ENCODE results near the gene MAP1LC3C. TPM values are rescaled to one million over a fixed set of nuclear protein-coding genes. Genes with fewer than 3 reads are reported as not detected.

The MAP1LC3C gene
- total and polyA plus RNA-seq, 9 of the 15 experiments (the other 6 are each of a cell fraction or from before 2014, with no cell fraction given) = not detected

GRCh38 chr1:241998412-241998921 lies 431 bp downstream of the MAP1LC3C start (continued):
- TF ChIP-seq ATF1 (CRISPR knock-in tag; IDR thresholded peaks at IDR 0.05) (no peak), ATF1 (tag; IDR thresholded peaks at IDR 0.05) (peak; percentile 51), ZNF282 (CRISPR knock-in tag; IDR thresholded peaks at IDR 0.05) (no peak), ZNF561 (CRISPR knock-in tag; conservative IDR thresholded peaks at IDR 0.05) (no peak), CC2D1A (IDR thresholded peaks at IDR 0.05) (peak; percentile 60; the same call in 1 of the 2 replicates), FOXO4 (CRISPR knock-in tag; IDR thresholded peaks at IDR 0.05) (no peak), HNRNPK (IDR thresholded peaks at IDR 0.05; ENCODE audit: low read depth, low read length, poor library complexity, severe bottlenecking) (no peak), GATAD2B (IDR thresholded peaks at IDR 0.05; ENCODE audit: borderline replicate concordance) (no peak), CBX8 (IDR thresholded peaks at IDR 0.05; ENCODE audit: borderline replicate concordance, extremely low read depth, low read depth, low read length, poor library complexity, severe bottlenecking) (no peak), KAT8 (IDR thresholded peaks at IDR 0.05; ENCODE audit: low read depth) (no peak), SETDB1 (IDR thresholded peaks at IDR 0.05; ENCODE audit: low read length) (no peak), PRMT5 (CRISPR knock-in tag; IDR thresholded peaks at IDR 0.05) (no peak), PHB2 (IDR thresholded peaks at IDR 0.05; ENCODE audit: low read depth) (no peak), PKNOX1 (IDR thresholded peaks at IDR 0.05) (peak; percentile 73), RAD21 (CRISPR knock-in tag; conservative IDR thresholded peaks at IDR 0.05 in 1 of 2, IDR thresholded peaks at IDR 0.05 in 1 of 2) (peak; percentile 60 to 66), ZNF347 (CRISPR knock-in tag; IDR thresholded peaks at IDR 0.05; ENCODE audit: low read depth) (no peak), PYGO2 (tag; IDR thresholded peaks at IDR 0.05) (no peak), HIVEP1 (CRISPR knock-in tag; IDR thresholded peaks at IDR 0.05) (no peak)
- TF ChIP-seq, protein P1, sequence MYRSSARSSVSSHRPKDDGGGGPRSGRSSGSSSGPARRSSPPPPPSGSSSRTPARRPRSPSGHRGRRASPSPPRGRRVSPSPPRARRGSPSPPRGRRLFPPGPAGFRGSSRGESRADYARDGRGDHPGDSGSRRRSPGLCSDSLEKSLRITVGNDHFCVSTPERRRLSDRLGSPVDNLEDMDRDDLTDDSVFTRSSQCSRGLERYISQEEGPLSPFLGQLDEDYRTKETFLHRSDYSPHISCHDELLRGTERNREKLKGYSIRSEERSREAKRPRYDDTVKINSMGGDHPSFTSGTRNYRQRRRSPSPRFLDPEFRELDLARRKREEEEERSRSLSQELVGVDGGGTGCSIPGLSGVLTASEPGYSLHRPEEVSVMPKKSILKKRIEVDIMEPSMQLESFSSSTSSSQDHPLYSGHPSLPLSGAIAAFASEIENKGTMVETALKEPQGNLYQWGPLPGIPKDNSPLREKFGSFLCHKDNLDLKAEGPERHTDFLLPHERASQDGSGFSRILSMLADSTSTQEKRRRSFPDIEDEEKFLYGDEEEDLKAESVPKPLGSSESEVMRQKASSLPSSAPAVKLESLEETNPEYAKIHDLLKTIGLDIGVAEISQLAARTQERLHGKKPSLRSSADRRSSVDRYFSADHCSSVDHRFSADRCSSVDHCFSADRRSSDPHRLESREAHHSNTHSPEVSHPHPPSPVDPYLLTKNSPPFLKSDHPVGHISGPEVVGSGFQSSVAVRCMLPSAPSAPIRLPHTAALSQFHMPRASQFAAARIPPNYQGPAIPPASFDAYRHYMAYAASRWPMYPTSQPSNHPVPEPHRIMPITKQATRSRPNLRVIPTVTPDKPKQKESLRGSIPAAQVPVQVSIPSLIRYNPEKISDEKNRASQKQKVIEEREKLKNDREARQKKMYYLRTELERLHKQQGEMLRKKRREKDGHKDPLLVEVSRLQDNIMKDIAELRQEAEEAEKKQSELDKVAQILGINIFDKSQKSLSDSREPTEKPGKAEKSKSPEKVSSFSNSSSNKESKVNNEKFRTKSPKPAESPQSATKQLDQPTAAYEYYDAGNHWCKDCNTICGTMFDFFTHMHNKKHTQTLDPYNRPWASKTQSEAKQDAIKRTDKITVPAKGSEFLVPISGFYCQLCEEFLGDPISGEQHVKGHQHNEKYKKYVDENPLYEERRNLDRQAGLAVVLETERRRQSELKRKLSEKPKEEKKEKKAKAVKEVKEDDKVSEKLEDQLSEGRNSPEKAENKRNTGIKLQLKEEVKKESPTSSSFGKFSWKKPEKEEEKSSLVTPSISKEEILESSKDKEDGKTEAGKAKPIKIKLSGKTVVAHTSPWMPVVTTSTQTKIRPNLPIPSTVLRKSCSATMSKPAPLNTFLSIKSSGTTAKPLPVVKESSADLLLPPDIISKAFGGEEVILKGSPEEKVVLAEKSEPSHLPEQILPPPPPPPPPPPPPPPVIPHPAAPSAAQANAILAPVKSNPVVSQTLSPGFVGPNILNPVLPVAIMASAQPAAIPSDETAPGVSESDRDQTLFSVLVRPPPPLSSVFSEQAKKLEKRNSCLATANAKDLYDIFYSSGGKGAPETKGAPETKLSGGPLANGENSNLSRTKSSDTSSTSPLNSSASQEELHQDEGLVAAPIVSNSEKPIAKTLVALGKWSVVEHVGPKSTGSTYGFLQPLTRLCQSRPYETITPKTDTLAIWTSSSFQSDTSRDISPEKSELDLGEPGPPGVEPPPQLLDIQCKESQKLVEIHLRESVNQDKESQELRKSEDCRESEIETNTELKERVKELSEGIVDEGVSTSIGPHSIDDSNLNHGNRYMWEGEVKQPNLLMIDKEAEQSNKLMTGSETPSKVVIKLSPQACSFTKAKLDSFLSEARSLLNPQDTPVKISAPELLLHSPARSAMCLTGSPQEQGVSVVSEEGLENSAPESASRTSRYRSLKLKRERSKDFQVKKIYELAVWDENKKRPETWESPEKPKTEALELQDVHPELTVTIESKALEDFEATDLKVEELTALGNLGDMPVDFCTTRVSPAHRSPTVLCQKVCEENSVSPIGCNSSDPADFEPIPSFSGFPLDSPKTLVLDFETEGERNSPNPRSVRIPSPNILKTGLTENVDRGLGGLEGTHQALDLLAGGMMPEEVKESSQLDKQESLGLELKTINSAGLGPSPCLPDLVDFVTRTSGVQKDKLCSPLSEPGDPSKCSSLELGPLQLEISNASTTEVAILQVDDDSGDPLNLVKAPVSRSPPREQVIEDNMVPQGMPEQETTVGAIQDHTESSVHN (IDR thresholded peaks at IDR 0.05; ENCODE audit: borderline replicate concordance in 1 of 2, low read depth in 1 of 2) = peak in 1 of 2 experiments; percentile 36; a peak in 1 of 4 replicates
